ENCODE measurements around the gene DAPK2. TPM values are rescaled to one million over a fixed set of nuclear protein-coding genes. Genes with fewer than 3 reads are reported as not detected.

DAPK2 gene
- total RNA-seq, 3 donors from 2014 or later, result 32.0 to 82.0 (median 35.5) TPM

DNA sequence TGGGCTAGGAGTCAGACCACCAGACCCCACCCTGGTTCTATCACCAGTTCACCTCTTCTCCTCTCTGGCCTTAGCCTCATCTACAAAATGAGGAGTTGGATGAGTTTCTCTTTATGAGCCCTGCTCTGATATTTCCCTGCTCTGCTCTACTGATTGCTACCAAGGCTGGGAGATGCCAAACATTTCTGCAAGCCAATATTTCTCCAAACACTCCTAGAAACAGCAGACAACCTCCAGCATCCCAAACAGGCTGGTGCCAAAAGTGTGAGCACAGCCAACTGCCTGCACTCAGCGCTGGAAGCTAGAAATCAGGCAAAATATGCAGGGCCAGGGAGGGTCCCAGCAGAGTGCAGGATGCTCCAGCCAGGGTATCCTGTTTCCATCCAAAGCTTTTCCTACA, 10.8 kb downstream of the DAPK2 start:
- Histone ChIP-seq H3K9me3 (no peaks in the 10 kb centered on the region), H3K4me3 (no peak overlapping the region), H3K4me1 (ENCODE audit: low read depth) (no peaks in the 10 kb centered on the region), H3K36me3 (ENCODE audit: low read depth) (no peaks in the 10 kb centered on the region)
- TF ChIP-seq, protein P1, sequence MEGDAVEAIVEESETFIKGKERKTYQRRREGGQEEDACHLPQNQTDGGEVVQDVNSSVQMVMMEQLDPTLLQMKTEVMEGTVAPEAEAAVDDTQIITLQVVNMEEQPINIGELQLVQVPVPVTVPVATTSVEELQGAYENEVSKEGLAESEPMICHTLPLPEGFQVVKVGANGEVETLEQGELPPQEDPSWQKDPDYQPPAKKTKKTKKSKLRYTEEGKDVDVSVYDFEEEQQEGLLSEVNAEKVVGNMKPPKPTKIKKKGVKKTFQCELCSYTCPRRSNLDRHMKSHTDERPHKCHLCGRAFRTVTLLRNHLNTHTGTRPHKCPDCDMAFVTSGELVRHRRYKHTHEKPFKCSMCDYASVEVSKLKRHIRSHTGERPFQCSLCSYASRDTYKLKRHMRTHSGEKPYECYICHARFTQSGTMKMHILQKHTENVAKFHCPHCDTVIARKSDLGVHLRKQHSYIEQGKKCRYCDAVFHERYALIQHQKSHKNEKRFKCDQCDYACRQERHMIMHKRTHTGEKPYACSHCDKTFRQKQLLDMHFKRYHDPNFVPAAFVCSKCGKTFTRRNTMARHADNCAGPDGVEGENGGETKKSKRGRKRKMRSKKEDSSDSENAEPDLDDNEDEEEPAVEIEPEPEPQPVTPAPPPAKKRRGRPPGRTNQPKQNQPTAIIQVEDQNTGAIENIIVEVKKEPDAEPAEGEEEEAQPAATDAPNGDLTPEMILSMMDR (IDR thresholded peaks at IDR 0.05), result no peak
- intact Hi-C loops (cut with DNase I, micrococcal nuclease), result no loop called here
- DNase-seq (no peak), ATAC-seq (no peak)

DNA sequence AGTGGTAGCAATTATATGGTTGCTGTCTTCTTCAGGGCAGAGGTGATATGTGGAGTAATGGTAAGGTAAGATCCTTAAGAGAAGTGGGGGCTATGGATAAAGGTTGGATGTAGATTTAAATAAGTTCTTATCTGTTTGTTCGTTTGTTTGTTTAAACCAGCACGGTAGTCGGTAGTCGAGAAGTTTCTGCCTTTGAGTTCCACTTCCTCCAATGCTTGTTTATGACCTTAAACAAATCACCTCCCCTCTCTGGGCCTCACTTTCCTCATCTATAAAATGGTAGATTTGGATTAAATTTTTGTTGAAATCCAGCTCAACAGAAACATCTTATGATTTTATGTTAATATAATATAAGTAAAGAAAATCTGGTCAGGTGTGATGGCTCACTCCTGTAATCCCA, 11.8 kb downstream of the DAPK2 start:
- ATAC-seq, result no peak
- TF ChIP-seq, protein P1 (IDR thresholded peaks at IDR 0.05), result no peak

GRCh38 chr15:64032329-64032728, 14.0 kb downstream of the DAPK2 start:
- intact Hi-C loops (cut with DNase I, micrococcal nuclease), result no loop called here
- Histone ChIP-seq H3K4me3 (no peak overlapping the region), H3K9me3 (no peaks in the 10 kb centered on the region), H3K4me1 (ENCODE audit: low read depth) (peaks cover 9% of the 10 kb centered on the region), H3K36me3 (ENCODE audit: low read depth) (no peaks in the 10 kb centered on the region)
- DNase-seq (no peak), ATAC-seq (no peak)
- TF ChIP-seq, protein P1 (IDR thresholded peaks at IDR 0.05), result no peak

More for the DNA sequence above, 11.8 kb downstream of the DAPK2 start:
- intact Hi-C loops (cut with DNase I, micrococcal nuclease), result no loop called here
- Histone ChIP-seq H3K4me1 (ENCODE audit: low read depth) (no peaks in the 10 kb centered on the region), H3K36me3 (ENCODE audit: low read depth) (no peaks in the 10 kb centered on the region), H3K9me3 (no peaks in the 10 kb centered on the region), H3K4me3 (no peak overlapping the region)
- no peak for DNase-seq

DNA sequence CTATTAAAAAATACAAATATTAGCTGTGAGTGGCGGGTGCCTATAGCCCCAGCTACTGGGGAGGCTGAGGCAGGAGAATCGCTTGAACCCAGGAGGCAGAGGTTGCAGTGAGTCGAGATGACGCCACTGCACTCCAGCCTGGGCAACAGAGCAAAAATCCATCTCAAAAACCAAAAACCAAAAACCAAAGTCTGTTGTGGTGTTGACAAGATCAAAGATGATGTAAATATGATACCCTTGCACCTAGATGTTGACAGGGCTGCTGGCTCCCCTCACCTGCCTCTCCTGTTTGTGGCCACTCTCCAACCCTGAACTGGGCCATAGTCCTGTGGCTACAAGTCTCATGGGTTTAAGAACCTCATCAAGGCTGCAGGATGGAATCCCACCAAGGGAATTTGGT, 16.2 kb downstream of the DAPK2 start:
- H3K4me3 ChIP-seq, result no peak overlapping the region
- H3K9me3 ChIP-seq, result no peaks in the 10 kb centered on the region
- TF ChIP-seq, protein P1 (IDR thresholded peaks at IDR 0.05), result no peak
- ATAC-seq (no peak), DNase-seq (no peak)
- H3K4me1 ChIP-seq (ENCODE audit: low read depth), result peaks cover 19% of the 10 kb centered on the region
- intact Hi-C loops (cut with DNase I, micrococcal nuclease), result no loop called here
- H3K36me3 ChIP-seq (ENCODE audit: low read depth), result no peaks in the 10 kb centered on the region

DNA sequence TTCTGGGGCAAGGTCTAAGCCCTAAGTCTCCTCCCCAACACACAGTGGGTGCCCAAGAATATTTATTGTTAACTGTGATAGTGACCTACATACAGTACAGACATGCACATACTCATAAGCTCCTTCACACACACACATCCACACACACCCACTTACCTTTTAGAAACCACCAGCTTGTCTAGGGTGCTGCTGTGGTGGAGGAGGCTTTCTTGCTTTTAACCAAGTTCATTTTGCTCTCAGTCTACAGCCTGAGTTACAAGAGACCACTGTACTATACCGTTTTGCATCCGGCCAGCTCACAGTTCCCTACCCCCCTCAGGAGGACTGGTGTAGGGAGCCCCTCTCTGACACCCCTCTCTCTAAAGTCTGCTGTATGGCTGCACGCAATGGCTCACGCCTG, 16.7 kb downstream of the DAPK2 start:
- DNase-seq (no peak), ATAC-seq (peak; percentile 56)
- Histone ChIP-seq H3K4me1 (ENCODE audit: low read depth) (peaks cover 22% of the 10 kb centered on the region), H3K4me3 (no peak overlapping the region), H3K36me3 (ENCODE audit: low read depth) (no peaks in the 10 kb centered on the region), H3K9me3 (no peaks in the 10 kb centered on the region)
- TF ChIP-seq, protein P1 (IDR thresholded peaks at IDR 0.05), result no peak
- intact Hi-C loops (cut with DNase I, micrococcal nuclease), result no loop called here

DNA sequence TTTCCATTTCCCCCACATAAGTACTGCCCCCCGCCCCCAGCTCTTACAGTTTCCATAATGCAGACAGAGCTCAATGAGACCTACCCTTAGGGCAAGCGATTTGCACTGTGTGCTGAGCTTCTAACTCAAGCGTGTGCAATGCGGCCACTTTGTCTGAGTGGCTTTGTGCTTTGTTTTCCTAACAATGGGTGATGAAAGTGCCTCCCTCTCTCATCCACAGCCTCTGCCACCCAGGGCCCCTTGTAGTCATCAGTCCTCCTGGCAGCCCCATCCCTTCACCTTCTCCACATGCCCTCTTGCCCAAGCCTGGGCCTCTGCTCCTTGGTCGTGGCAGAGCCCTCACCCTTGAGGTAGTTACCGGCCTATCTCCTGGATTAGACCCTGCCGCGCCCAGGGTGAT, 17.2 kb downstream of the DAPK2 start:
- Histone ChIP-seq H3K9me3 (no peaks in the 10 kb centered on the region), H3K36me3 (ENCODE audit: low read depth) (no peaks in the 10 kb centered on the region), H3K4me1 (ENCODE audit: low read depth) (peaks cover 23% of the 10 kb centered on the region), H3K4me3 (no peak overlapping the region)
- TF ChIP-seq, protein P1 (IDR thresholded peaks at IDR 0.05), result no peak
- intact Hi-C loops (cut with DNase I, micrococcal nuclease), result no loop called here
- peak; percentile 26 for ATAC-seq
- DNase-seq, result no peak

Measured in mucosa of descending colon (tissue), 3 donors.